ENCODE data around the gene ZNF850. TPM values are rescaled to one million over a fixed set of nuclear protein-coding genes. Genes with fewer than 3 reads are reported as not detected.
"Not testable (repeated sequence)": the region's sequence is repeated elsewhere in the genome, so short reads cannot be mapped to it uniquely, and the experiment has no call there.

ZNF850 gene
- total and polyA plus RNA-seq, 12 donors, result 0.80 to 7.9 (median 3.8) TPM

- 98% methylated on average over 10 of the region's 10 CpGs for WGBS, 2 donors
- no peak for DNase-seq
- Histone ChIP-seq H3K9me3 (peaks cover 20 to 100% (median 100%) of the 10 kb centered on the region in 11 donors), H3K27me3 (no peaks in the 10 kb centered on the region), H3K36me3 (peaks cover 12 to 100% (median 83%) of the 10 kb centered on the region in 9 donors), H3K4me3 (no peak overlapping the region), H3K27ac (no peak overlapping the region), H3K4me1 (no peaks in the 10 kb centered on the region)
- no peak for ATAC-seq
- no peak for TF ChIP-seq CTCF (IDR thresholded peaks at IDR 0.05)
- intact Hi-C loops (cut with DNase I), result loop anchor here in 2 of 10 donors (10.0 kb wide), 2 partner anchors 104 to 114 kb away; no protein-coding TSS in a partner anchor
Observed at GRCh38 chr19:36748431-36749275, 24.0 kb downstream of the ZNF850 start.

GRCh38 chr19:36747750-36748149, 24.9 kb downstream of the ZNF850 start:
- Histone ChIP-seq H3K36me3 (peaks cover 12 to 100% (median 76%) of the 10 kb centered on the region in 9 donors), H3K27me3 (no peaks in the 10 kb centered on the region), H3K4me3 (no peak overlapping the region), H3K27ac (no peak overlapping the region), H3K4me1 (no peaks in the 10 kb centered on the region), H3K9me3 (peaks cover 20 to 100% (median 100%) of the 10 kb centered on the region in 11 donors)
- ATAC-seq (no peak), DNase-seq (no peak)
- TF ChIP-seq CTCF (IDR thresholded peaks at IDR 0.05), result no peak
- intact Hi-C loops (cut with DNase I), result loop anchor here in 2 of 10 donors (10.0 kb wide), 2 partner anchors 103 to 113 kb away; no protein-coding TSS in a partner anchor
- 97% methylated on average over 10 of the region's 10 CpGs for WGBS, 2 donors

- no peaks in the 10 kb centered on the region for H3K27me3 ChIP-seq
- ATAC-seq (no peak), DNase-seq (no peak)
- H3K36me3 ChIP-seq, result peaks cover 12 to 96% (median 59%) of the 10 kb centered on the region in 9 donors
- no peak overlapping the region for H3K27ac ChIP-seq
- no peak overlapping the region for H3K4me3 ChIP-seq
- no peak for TF ChIP-seq CTCF (IDR thresholded peaks at IDR 0.05)
- 98% methylated on average over 4 of the region's 4 CpGs for WGBS, 2 donors
- intact Hi-C loops (cut with DNase I), result loop anchor here in 2 of 10 donors (10.0 kb wide), 2 partner anchors 101 to 111 kb away; no protein-coding TSS in a partner anchor
- H3K9me3 ChIP-seq, result peaks cover 15 to 100% (median 100%) of the 10 kb centered on the region in 11 donors
- H3K4me1 ChIP-seq, result no peaks in the 10 kb centered on the region
Observed at GRCh38 chr19:36745870-36746269, 26.7 kb downstream of the ZNF850 start.

GRCh38 chr19:36736166-36736565, 36.4 kb downstream of the ZNF850 start:
- H3K4me1 ChIP-seq; H3K27ac ChIP-seq; intact Hi-C loops (cut with DNase I); ATAC-seq; DNase-seq; H3K4me3 ChIP-seq; H3K27me3 ChIP-seq: not testable (repeated sequence)
- 43 to 69% methylated on average over 9 of the region's 9 CpGs for whole genome bisulfite sequencing, 2 donors
- H3K36me3 ChIP-seq, result peaks cover 0 to 80% (median 24%) of the 10 kb centered on the region in 9 donors
- H3K9me3 ChIP-seq, result peaks cover 5 to 100% (median 97%) of the 10 kb centered on the region in 11 donors
